Ishikawa (cell line): Measurements from ENCODE around the gene KRTAP21-3.

Experiments used
- CEBPB ChIP-seq: IDR thresholded peaks from 2 replicates; pipeline ENCODE4 v1.6.1; 2012
- CREB1 ChIP-seq: IDR thresholded peaks from 2 replicates; pipeline ENCODE4 v1.6.1; 2012; ENCODE audit warnings: low read depth
- EGR1 ChIP-seq: IDR thresholded peaks from 2 replicates; pipeline ENCODE4 v1.6.1; 2012
- EP300 ChIP-seq: IDR thresholded peaks from 2 replicates; pipeline ENCODE4 v1.6.1; 2012; ENCODE audit warnings: borderline replicate concordance
- FOXM1 ChIP-seq: IDR thresholded peaks from 2 replicates; pipeline ENCODE4 v1.6.1; 2012; ENCODE audit warnings: low read depth, borderline replicate concordance
- NFIC ChIP-seq: IDR thresholded peaks from 2 replicates; pipeline ENCODE4 v1.6.1; 2012
- RAD21 ChIP-seq: IDR thresholded peaks from 2 replicates; pipeline ENCODE4 v1.6.1; 2012; ENCODE audit warnings: low read depth
- TAF1 ChIP-seq: IDR thresholded peaks from 2 replicates; pipeline ENCODE4 v1.6.1; 2012; ENCODE audit warnings: low read depth, mild to moderate bottlenecking
- TCF12 ChIP-seq: IDR thresholded peaks from 2 replicates; pipeline ENCODE4 v1.6.1; 2012; ENCODE audit warnings: low read depth
- TEAD4 ChIP-seq: IDR thresholded peaks from 2 replicates; pipeline ENCODE4 v1.6.1; 2012
- USF1 ChIP-seq: IDR thresholded peaks from 2 replicates; pipeline ENCODE4 v1.6.1; 2012
- YY1 ChIP-seq: IDR thresholded peaks from 2 replicates; pipeline ENCODE4 v1.6.1; 2012; ENCODE audit warnings: low read depth
- ZBTB7A ChIP-seq: IDR thresholded peaks from 2 replicates; pipeline ENCODE4 v1.6.1; 2012; ENCODE audit warnings: low read depth
- TF ChIP-seq, protein P1 (sequence below): IDR thresholded peaks from 2 replicates; pipeline ENCODE4 v1.6.1; 2012
- TF ChIP-seq, protein P2 (sequence below): IDR thresholded peaks from 2 replicates; pipeline ENCODE4 v1.6.1; 2012; ENCODE audit warnings: low read depth, mild to moderate bottlenecking

KRTAP21-3 gene

GRCh38 chr21:30719401-30719800, 824 bp upstream of the KRTAP21-3 start:
- no peak for TF ChIP-seq EP300
- no peak for TF ChIP-seq YY1
- no peak for TF ChIP-seq TCF12
- TF ChIP-seq EGR1, result no peak
- no peak for TF ChIP-seq NFIC
- TF ChIP-seq, protein P1, sequence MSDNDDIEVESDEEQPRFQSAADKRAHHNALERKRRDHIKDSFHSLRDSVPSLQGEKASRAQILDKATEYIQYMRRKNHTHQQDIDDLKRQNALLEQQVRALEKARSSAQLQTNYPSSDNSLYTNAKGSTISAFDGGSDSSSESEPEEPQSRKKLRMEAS, result no peak
- no peak for TF ChIP-seq TEAD4
- no peak for TF ChIP-seq CREB1

DNA sequence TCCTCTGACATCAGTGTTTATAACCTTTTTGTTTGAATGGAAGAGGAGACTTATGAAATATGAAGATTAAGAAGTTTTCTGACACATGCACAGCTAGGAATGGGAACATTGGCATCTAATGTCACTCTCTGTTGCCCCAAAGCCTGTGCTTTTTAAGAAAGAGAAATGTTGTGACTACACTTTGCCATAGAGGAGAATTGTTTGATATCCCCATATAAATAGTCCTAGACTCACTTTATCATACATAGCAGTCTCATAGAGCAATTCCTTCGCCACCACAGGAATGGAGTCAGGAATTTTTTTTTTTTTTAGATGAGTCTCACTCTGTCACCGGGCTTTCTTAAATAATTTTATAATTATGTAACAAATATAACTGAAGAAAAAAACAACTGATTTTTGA, 1.5 kb downstream of the KRTAP21-3 start:
- TF ChIP-seq EGR1, result no peak
- no peak for TF ChIP-seq TCF12
- TF ChIP-seq TAF1, result no peak
- no peak for TF ChIP-seq NFIC
- no peak for TF ChIP-seq YY1
- TF ChIP-seq, protein P1, result no peak
- TF ChIP-seq FOXM1, result no peak
- no peak for TF ChIP-seq EP300
- TF ChIP-seq CEBPB, result no peak
- no peak for TF ChIP-seq TEAD4
- TF ChIP-seq USF1, result no peak
- no peak for TF ChIP-seq ZBTB7A
- no peak for TF ChIP-seq CREB1
- TF ChIP-seq RAD21, result no peak
- TF ChIP-seq, protein P2, sequence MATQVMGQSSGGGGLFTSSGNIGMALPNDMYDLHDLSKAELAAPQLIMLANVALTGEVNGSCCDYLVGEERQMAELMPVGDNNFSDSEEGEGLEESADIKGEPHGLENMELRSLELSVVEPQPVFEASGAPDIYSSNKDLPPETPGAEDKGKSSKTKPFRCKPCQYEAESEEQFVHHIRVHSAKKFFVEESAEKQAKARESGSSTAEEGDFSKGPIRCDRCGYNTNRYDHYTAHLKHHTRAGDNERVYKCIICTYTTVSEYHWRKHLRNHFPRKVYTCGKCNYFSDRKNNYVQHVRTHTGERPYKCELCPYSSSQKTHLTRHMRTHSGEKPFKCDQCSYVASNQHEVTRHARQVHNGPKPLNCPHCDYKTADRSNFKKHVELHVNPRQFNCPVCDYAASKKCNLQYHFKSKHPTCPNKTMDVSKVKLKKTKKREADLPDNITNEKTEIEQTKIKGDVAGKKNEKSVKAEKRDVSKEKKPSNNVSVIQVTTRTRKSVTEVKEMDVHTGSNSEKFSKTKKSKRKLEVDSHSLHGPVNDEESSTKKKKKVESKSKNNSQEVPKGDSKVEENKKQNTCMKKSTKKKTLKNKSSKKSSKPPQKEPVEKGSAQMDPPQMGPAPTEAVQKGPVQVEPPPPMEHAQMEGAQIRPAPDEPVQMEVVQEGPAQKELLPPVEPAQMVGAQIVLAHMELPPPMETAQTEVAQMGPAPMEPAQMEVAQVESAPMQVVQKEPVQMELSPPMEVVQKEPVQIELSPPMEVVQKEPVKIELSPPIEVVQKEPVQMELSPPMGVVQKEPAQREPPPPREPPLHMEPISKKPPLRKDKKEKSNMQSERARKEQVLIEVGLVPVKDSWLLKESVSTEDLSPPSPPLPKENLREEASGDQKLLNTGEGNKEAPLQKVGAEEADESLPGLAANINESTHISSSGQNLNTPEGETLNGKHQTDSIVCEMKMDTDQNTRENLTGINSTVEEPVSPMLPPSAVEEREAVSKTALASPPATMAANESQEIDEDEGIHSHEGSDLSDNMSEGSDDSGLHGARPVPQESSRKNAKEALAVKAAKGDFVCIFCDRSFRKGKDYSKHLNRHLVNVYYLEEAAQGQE, result no peak

- TF ChIP-seq TAF1 (no peak), EP300 (no peak), FOXM1 (no peak), TEAD4 (peak; percentile 70)
Measured at GRCh38 chr21:30714946-30715345, 3.6 kb downstream of the KRTAP21-3 start.

DNA sequence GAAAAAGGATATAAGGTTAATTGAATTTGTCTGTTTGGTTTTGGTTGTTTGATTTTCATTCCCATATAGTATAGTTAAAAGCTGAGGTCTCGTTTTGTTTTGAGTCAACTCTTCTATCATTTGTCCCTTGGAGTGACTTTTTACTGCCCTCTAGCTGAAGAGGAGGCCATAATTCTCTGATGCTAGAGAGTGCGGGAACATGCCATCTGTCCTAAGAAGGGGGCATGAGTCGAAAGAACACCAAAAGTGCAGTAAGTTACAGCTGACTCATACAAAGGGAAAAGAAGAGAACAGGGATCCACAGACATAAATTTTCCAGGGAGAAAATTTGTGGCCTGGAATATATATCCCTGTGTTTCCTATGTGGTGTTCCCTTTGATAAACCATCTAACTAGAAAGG, 4.1 kb downstream of the KRTAP21-3 start:
- TF ChIP-seq YY1 (no peak), CEBPB (no peak), TEAD4 (no peak)

DNA sequence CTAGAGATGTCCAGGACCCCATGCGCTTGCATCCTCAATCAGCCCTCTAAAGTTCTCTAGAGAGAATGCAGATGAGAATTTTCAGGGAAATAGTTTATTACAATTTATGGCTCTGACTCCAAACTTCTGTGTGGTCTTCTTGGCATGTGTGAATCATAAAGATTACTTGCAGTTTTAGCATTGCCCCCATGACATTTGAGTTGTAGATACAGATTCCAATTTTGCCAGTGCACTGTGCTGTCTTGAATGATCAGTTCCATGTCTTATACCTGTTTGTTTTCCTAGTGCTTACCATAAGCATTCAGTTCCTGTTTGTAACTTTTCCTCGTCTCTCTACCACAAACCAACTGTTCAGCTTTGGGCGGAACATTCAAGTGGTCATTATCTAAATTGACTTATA, 4.8 kb downstream of the KRTAP21-3 start:
- no peak for TF ChIP-seq TAF1
- no peak for TF ChIP-seq EGR1
- TF ChIP-seq YY1, result no peak
- TF ChIP-seq TEAD4, result no peak
- no peak for TF ChIP-seq USF1
- no peak for TF ChIP-seq RAD21
- no peak for TF ChIP-seq ZBTB7A
- TF ChIP-seq, protein P1, result no peak
- TF ChIP-seq EP300, result no peak
- no peak for TF ChIP-seq TCF12
- no peak for TF ChIP-seq CREB1
- TF ChIP-seq NFIC, result no peak
- TF ChIP-seq FOXM1, result no peak
- TF ChIP-seq CEBPB, result no peak
- TF ChIP-seq, protein P2, result no peak

- TF ChIP-seq TAF1 (no peak), CREB1 (no peak), NFIC (no peak), CEBPB (no peak), RAD21 (no peak), YY1 (no peak), TCF12 (no peak), ZBTB7A (no peak), EGR1 (no peak), TEAD4 (no peak), USF1 (no peak), EP300 (no peak), FOXM1 (no peak)
- TF ChIP-seq, protein P2, result no peak
- TF ChIP-seq, protein P1, result no peak
Measured at GRCh38 chr21:30710499-30710898, 8.1 kb downstream of the KRTAP21-3 start.
